HTR-8/SVneo (cell line): Measurements from ENCODE around the gene ASCL2.

Source experiments
- DNase-seq: peaks from one replicate; pipeline ENCODE4 v3.0.0; 2011; ENCODE audit warnings: low spot score, mixed read lengths; ENCODE audit not compliant: insufficient read length
- FAIRE-seq: peaks from 2 replicates; lab custom pipeline; 2011; peaks lifted over from hg19 to GRCh38; lab: Jason Lieb, UNC

ASCL2 gene

DNA sequence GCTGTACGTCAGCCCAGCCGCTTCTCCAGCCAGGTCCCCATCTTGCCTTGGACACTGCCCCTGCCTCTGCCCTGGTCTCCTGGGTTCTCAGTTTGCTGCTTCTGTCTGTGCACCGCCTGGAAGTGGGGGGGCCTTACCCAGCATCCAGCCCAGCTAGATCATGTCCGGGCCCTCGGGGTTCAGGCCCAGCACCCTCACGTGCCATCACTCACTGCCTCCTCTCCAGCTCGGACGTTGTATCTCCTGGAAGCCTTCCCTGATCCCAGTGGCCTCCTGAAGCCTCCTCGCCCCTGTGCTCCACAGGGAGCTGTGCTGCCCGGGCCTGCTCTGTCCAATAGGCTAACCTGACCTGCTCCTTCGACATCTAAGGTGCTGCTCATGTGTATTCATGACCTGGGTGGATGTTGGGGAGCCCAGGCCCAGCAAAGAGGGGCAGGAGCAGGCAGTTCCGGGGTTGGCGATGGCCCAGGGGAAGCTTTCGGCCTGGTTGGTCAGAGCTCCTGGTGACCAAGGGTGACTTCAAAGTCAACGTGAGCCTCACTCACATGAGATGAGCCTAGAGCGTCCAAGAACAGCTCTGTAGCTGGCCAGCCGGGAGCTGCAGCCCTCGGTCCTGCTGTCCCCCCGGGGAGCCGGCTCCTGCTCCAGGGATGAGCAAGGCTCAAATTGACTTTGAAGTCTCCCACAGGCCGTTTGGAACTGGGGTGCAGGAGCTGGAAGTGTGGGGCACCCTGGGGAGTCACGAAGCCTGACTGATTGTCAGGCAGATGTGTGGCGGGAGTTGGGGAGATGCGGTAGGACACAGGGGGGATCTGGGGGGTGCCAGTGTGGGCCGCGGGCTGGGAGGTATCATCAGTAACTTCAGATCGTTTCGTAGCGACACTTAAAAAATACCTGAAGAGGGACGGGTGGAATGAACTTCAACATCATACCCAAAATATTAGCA lies 5.2 kb upstream of the ASCL2 start:
- no peak for FAIRE-seq
- DNase-seq: no peak

DNA sequence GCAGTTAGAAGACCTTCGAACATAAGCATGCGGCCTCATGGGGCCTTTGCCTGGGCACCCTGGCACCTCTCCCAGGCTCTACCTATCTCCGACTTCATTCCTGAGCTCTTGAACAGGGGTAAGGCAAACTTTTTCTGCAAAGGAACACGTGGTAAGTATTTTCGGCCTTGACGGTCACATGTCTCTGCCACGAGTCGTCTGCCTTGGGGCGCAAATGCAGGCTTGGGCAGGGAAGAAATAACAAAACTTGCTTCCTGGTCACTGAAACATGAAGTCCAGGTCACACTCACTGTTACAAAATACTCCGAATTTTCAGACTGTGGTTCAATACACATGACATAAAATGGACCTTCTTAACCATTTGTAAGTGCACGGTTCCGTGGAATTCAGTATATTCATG lies 3.4 kb upstream of the ASCL2 start:
- DNase-seq (no peak), FAIRE-seq (no peak)

DNA sequence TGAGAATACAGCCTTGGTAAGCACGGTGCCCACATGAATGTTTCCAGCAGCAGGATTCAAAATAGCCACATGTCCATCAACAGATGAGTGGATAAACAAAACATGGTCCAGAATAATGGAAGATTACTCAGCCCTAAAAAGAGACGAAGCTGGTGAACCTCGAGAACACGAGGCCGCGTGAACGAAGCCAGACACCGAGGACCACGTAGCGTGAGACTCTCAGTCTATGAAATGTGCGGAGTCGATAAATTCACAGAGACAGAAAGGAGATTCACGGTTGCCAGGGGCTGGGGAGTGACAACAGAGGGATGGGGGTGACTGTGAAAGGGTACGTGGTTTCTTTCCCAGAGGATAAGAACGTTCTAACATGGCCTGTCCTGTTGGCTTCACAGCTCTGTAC lies 2.9 kb upstream of the ASCL2 start:
- FAIRE-seq: no peak
- DNase-seq: no peak

DNA sequence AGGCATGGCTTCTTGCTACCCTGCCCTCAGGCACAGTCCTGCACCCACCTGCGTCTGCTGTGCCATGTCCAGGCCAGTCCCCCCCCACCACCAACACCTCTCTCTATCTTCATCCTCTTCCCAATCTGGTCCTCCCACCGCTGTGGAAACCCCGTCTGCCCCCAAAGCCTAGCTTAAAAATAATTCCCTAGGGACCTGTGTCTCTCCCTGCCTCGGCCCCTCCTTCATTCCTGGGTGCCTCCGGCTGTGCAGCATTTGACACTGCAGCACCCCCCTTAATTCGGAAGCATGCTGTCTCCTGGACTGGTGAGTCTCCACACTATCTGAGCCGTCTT lies 2.5 kb upstream of the ASCL2 start:
- no peak for FAIRE-seq
- DNase-seq: no peak

DNA sequence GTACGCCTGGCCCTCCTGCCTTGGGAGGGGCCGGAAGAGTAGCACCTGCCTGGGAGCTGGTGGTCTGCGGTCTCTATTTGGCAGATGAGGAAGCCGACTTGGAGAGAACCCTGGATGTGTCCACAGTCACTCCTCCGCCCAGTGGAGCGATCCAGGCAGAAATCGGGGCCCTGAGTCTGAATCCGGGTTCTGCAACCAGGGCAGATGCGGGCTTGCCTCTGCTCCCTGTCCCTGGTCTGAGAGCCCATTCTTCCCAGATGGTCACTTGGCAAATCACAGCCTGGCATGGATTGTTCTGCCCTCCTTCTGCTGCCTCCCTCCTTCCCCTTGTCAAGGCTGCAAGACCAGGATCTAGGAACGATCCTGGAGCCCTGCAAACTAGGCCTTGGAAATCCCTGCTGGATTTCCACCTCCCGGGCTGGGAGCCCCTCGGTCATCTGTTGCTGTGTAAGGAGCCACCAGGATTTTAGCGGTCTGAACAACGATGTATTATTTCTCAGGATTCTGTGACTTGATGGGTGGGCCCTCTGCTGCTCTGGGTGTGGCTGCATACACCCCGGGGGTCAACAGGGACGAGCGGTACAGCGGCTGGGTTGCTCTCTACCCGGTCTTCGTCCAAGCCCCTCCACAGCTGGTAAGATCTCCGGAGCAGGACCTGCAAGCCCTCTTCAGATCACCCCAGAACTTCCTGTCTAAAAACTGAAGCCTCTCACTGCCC lies 2.0 kb upstream of the ASCL2 start:
- FAIRE-seq: no peak
- DNase-seq: no peak

DNA sequence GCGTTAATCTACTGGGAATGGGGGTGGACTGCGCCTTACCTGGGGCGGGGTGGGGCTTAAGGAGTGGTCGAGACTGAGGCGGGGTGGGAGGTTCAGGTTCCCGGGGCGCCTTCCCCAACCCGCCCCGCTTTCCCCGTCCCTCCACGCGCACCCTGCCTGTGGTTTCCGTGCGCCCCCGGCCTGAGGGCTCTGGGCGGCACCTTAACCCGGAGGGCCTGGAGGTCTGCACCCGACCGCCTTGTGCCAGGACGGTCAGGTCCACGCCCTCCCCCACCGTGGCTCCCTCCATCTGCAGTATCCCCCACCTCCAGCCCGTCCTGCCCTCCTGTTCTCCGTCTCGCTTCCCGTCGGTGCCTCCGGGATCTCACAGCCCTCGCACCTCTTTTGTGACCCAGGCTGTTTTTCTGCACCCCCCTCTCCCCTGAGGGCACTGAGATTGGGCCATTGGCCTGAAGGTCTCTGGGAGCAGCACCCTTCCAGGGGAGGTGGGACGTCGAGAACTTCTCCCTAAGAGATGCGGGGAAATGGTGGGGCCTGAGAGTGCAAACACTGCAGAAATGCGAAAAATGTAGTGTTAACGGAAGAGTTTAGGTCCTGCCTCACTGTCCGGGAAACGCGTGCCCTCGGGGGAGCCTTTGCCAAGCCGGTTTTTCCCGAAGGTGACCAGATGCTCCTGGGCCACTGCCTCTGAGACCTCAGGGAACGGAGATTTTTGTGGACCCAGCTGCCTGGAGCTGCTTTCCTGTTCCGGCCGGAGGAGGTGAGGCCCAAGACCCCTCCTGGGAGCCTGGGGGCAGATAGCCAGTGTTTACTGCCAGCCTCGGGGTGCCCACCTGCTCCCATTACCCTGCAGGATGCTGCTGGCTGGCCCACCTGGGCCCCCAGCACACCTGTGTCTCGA lies 1.2 kb upstream of the ASCL2 start:
- DNase-seq: no peak
- FAIRE-seq: no peak

DNA sequence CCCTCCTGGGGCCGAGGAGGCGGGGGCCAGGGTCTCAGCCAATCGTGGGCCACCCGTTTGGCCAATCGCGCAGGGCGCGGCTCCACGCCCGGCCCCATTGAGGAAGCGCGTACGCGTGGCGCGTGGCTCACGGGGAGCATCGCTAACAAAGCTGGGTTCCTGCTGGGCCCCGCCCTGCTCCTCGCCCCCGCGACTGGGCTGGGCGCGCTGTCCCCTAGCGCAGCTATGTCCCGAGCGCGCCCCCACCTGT lies 614 bp upstream of the ASCL2 start:
- FAIRE-seq: no peak
- DNase-seq: no peak

DNA sequence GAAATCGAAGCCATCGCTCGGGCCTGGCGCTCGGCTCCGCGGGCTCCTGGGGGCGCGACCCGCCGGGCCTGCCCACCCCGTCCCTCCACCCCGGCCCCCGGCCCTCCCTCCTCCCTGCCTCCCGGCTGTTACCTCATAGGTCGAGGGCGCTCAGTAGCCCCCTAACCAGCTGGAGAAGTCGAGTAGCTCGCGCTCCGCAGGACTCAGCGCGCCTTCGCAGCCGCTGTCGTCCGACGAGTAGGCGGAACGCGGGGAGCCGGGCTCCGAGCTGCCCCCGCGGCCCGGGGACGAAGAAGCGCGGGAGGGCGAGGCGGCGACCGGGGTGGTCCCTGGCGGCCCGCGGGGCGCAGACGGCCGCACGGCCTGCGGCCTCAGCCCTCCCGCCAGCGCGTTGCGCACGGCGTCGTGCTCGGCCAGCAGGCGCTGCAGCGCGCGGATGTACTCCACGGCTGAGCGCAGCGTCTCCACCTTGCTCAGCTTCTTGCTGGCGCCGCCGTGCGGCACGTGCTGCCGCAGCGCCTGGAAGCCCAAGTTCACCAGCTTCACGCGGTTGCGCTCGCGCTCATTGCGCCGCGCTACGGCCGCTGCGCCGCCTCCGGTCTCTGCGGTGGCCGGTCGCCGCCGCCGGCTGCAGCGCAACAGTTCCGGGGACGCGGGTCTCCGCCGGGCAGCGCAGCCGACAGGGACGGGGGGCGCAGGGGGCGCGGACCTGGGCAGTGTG lies 627 bp downstream of the ASCL2 start:
- no peak for FAIRE-seq
- DNase-seq: no peak

DNA sequence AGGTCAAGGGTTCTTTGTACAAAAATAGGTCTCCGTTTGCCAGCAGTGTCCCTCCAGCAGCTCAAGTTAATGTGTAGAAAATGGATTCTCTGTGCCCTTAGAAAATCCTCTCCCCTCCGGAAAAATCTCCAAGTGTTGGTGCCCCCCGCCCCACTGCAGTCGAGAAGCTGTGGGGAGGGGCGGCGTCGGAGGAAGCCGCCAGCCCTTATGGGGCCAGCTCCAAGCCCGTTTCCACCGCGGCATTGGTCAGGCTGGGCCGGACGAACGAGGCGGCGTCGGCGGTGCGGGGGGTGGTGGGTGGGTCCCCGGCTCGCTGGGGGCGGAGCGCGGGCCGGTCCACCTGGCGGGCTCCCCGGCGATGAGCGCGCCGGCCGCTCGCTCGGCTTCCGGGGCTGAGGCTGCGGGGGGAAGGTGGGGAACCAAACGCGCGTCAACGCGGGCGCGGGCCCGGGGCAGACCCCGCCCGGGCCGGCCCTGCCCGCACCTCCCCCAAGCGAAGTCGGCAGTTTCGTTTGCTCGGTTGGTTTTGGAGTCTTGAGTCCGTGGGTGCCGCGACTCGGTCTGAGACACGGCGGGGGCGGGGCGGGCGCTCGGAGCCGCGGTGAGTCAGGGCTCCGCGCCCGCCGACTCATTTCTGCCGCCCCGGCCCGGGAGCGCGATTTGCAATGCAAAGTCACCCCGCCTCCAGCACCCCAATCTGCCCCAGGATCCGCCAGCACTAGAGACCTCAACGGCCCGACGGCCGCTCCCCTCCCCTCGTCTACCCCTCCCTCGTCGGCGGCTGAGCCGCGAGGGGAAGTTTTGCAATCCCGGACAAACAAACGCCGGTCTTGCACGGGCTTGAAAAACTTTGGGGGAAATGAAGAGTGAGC lies 1.4 kb downstream of the ASCL2 start:
- FAIRE-seq (peak; percentile 82), DNase-seq (peak; percentile 59)

DNA sequence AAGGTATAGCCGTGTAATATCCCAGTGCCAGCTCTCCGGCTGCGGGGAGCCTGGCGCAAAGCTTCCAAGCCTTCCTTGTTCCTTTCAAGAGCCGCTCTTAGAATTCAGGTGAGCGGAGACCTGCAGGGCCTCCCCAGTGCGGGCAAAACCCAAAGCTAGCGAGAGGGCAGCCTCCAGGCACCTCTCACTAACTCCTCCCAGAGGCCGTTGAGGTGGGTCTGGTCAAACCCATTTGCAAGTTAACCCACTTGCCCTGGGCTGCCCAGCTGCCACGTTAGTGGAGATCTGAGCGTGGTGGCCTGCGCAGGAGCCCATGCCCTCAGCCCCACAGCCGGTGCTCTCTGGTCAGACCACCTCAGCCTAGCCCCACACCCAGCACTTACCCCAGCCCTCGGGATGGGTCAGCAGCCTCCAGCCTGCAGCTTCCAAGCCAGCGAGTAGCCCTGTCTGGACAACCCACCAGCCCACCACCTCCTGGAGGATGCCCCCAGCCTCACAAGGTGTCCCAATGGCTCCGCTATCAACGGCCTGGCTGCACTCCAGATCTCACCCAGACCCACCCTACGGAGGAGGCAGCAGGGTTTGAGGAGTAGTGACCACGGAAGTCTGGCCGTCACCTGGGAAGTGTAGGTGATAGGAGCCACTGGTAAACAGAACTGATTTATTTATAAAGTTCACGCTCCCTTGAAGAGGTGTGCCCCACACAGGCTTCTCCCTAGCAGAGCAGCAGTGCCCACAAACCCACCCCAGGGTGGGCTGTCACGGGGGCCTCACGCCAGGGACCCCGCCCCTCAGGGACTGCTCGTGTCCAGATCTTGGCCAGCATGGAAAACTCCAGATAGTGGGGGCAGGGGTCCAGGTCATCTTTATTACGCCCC lies 2.3 kb downstream of the ASCL2 start:
- DNase-seq (no peak), FAIRE-seq (no peak)

DNA sequence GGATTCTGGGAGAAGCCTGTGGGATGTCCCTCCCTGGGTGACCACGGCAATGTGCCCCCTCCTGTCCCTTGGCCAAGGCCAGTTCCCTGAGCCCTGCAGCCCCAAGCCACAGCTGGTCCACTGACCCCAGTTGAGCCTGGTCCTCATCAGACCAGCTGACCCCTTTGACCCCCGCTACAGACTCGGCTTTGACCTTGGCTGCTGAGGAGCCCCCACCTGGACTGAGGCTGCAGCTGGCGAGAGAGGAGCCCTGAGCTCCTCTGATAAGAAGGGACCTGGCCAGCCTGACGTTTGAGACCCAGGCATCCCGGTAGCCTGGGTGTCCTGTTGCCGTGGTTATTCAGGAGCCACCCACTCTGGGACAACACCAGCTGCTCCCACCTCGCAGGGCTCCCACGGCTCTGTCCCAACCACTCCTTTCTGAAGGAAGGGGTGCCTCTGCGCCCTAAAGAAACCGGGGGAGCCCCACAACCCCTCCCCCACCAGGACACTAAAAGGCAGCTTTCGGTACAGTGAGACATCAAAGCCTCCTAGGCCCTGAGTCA lies 3.0 kb downstream of the ASCL2 start:
- DNase-seq: no peak
- FAIRE-seq: no peak

DNA sequence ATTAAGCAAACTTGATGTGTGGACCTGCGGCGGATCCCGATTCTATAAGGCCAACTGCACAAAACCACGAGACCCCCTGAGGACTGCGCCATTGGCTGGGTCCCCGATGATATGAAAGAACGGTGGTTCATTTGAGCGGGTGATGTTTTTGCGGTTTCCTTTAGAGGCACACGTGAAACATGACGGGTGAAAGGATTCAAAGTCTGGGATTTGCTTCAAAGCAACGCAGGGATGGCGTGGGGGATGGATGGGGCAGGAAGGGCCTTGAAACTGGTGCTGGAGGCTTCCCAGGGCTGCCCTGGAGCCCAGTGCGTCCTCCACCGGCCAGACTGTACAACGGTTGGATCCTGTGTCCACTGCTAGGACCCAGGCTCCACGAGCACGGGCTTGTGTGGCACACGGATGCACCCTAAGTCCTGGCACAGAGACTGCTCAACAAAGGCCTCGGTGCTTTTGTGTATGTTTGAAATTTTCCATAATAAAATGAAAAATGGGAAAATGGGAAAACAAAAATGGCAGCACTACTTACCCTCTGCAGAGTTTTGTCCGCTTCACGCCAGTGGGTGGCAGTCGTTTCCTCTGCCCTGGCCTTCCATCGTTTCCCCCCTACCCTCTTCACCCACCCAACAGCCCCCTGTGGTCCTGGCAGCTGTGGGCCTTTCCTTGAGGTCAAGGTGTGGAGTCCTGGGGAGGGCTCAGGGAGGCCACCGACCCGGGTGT lies 3.6 kb downstream of the ASCL2 start:
- no peak for DNase-seq
- no peak for FAIRE-seq

DNA sequence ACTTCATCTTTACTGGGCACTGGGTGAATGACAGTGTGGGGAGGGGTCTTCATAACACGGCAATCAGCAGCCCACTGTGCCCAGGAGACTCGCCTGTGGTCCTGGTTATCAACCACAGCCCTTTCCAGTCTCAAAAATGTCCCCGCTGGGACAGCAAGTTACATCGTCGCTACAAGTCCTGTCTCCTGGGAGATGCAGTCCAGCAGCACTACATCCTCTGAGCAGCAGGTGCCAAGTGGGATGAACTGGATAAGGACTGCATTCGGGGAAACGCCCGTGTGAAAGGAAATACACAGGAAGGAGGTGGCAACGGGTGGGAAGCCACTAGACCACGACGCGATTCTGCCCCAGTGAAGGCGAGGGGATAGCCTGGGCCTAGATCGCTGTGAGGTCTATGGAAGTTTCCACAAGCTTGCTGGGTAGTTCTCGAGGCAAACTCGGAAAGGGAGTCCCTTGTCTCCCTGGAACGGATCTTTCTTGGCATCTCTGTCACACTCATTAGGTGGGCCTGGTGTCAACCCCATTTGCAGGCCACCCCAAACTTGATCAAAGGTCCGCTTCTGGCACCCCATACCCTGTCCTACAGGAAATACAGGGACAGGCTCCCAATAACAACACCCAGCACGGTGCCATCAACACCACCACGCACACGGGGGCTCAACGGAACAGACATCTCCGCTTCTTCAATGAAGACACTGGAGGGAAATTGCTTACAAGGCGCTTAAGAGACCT lies 4.4 kb downstream of the ASCL2 start:
- no peak for DNase-seq
- no peak for FAIRE-seq

DNA sequence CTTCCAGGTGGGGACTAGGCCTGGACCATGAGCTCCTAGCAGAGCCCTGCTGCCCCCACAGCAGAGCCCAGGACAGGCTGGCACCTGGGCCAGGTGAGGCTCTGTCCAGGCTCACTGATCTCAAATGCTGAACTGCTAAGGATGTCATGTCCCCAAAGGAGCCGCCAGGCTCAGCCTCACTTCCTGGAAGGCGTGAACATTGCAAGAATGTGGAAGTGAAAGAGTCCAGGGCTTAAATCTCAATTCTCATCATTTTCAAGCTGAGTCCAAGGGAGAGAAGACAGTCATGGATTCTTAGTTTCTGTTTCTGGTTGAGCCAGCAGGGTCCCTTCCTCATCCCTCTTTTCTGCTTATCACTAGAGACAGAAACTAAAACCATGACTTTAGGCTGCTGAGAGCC lies 5.0 kb downstream of the ASCL2 start:
- FAIRE-seq: no peak
- DNase-seq: no peak

DNA sequence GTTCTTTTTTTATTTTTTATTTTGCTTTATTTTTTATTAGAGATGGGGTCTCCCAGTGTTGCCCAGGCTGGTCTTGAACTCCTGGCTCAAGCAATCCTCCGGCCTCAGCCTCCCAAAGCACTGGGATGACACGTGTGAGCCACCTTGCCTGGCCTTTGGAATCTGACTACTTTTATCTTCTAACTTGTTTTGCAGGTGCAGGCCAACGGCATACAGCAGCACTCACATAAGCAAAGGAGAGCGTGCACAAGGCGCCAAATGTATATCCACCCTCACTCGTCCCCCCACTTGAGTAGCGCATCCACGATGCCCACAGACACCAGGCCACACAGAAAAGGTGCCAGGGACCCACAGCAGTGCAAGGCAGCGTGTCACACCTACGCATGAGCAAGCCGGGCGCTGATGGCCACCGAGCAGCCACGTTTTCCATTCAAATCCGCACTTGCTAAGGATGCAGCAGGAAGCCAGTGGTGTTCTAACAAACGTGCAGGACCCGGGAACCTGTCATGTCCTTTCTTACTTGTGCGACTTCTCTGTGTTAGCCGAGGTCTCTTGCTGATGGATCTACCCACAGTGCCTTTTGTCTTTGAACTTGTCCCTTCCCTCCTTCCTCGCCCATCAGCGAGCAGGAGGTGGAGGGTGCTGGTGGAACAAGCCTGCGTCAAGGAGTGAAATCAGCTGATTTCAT lies 5.9 kb downstream of the ASCL2 start:
- DNase-seq (no peak), FAIRE-seq (no peak)

DNA sequence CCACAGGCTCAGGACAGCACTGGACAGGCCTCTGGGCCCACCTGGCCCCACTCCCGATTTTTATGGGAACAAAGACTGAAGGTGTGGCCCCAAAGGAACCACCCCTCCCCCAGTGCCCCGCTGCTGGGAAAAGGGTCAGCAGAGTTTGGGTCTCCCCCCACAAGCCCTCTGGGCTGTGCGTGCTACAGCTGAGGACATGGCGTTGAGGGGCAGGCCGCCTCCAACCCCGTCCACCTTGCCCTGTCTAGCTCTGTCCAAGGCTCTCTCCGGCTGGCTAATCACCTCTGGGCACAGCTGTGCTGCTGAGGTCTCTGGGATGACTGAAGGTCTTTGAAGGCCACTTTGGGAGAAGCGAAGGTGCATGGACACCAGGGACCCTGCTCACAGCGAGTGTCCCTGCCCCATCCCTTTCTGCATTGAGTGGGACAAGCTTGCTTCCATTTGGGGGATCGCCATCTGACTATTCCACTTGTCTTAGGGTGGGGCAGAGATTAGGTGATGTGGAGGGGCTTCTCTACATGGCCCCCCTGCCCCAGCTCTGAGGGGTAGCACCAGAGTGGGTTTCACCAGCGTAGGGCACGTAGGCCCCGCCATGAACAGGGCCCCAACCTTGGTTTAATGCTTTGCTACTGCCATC lies 6.5 kb downstream of the ASCL2 start:
- FAIRE-seq (no peak), DNase-seq (no peak)
